Astrocyte (in vitro differentiated cells and primary cell): Measurements from ENCODE around the gene NRTN.
A peak's percentile ranks its signal among the peaks of the same experiment; 100 is the strongest.

Experiments used
- EZH2 ChIP-seq: IDR thresholded peaks from 2 replicates; pipeline ENCODE4 v1.6.1; 2012; ENCODE audit warnings: mild to moderate bottlenecking, low read length, inconsistent platforms; ENCODE audit not compliant: insufficient read depth
- TF ChIP-seq, protein P1 (sequence below): IDR thresholded peaks from 2 replicates; pipeline ENCODE4 v1.5.1; 2011; ENCODE audit warnings: low read depth, mild to moderate bottlenecking, inconsistent platforms, low read length, moderate library complexity; ENCODE audit not compliant: insufficient read depth

DNA sequence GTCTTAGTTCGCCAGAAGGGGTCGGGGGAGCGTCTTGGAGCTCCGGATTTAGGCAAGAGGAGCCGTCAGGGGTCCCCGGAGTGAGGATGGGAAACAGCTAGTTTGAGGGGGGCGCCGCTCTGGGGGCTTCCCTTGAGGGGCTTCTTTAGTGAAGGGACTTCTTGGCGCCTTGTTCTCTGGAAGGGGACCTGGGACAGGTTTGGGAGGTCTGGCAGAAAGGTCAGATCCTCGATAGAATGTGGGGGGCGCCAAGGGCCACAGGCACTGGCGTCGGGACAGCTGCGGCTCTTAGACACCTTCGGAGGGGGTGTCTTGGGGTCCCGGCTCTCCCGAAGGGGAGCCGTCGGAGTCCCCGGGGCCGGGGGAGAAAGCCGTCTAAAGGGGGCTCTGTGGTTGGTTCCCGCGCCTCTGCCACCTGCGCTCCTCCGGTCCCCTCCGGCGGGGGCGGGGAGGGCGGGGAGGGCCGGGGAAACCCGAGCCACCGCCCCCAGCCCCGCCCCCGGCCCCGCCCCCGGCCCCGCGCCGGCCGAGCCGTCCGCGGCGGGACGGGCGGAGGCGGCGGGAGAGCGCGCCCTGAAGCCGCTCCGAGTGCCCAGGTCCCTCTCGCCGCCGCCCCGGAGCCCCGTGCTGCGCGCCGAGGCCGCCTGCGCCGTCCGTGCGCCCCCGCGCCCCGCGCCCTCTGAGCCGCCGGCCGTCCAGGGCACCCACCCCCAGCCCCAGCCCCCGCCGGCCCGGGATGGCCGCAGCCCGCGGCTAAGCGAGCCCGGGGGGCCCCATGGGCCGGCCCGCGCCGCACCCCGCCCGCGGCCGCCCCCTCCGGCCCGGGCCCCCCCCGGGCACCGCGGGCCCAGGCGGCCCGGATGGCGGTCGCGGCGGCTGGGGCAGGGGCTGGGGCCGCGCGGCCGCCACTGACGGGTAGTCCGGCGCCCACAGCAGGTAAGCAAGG is at the start of gene NRTN:
- peak; percentile 48 for TF ChIP-seq EZH2
- TF ChIP-seq, protein P1, sequence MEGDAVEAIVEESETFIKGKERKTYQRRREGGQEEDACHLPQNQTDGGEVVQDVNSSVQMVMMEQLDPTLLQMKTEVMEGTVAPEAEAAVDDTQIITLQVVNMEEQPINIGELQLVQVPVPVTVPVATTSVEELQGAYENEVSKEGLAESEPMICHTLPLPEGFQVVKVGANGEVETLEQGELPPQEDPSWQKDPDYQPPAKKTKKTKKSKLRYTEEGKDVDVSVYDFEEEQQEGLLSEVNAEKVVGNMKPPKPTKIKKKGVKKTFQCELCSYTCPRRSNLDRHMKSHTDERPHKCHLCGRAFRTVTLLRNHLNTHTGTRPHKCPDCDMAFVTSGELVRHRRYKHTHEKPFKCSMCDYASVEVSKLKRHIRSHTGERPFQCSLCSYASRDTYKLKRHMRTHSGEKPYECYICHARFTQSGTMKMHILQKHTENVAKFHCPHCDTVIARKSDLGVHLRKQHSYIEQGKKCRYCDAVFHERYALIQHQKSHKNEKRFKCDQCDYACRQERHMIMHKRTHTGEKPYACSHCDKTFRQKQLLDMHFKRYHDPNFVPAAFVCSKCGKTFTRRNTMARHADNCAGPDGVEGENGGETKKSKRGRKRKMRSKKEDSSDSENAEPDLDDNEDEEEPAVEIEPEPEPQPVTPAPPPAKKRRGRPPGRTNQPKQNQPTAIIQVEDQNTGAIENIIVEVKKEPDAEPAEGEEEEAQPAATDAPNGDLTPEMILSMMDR, result no peak
